ENCODE results near the gene NRF1.

NRF1 gene

DNA sequence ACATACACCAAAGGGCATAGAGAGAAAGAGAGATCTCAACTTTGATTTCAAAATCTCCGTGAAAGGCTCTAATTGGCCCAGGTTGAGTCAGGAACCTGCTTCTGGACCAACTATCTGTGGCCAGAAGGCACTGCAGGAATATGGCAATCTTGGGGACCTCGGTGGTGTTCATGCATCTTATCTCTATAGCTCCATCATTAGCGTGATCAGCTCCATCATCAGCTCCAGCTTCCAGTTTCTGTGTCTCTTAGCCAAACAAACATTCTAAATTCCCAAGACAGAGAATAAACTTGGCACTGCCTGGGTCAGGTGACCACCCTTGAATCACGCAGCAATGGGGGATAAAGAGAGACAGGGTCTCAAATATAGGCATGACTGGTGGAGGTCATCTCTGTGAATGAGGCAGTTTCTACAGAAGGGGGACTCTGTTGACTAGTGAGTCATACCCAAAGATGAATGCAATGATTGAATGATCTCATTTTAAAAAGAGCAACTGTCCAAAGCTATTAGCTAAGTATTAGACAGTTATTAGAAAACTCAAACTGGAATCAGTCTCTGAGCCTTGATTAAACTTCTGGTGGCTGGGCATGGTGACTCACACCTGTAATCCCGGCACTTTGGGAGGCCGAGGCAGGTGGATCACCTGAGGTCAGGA is 5.4 kb upstream of the NRF1 start:
- TF ChIP-seq MYC (IDR thresholded peaks at IDR 0.05; ENCODE audit: low read depth, low read length): no peak
- TF ChIP-seq, protein P1, sequence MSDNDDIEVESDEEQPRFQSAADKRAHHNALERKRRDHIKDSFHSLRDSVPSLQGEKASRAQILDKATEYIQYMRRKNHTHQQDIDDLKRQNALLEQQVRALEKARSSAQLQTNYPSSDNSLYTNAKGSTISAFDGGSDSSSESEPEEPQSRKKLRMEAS (IDR thresholded peaks at IDR 0.05; ENCODE audit: low read depth, low read length): no peak
- TF ChIP-seq, protein P2, sequence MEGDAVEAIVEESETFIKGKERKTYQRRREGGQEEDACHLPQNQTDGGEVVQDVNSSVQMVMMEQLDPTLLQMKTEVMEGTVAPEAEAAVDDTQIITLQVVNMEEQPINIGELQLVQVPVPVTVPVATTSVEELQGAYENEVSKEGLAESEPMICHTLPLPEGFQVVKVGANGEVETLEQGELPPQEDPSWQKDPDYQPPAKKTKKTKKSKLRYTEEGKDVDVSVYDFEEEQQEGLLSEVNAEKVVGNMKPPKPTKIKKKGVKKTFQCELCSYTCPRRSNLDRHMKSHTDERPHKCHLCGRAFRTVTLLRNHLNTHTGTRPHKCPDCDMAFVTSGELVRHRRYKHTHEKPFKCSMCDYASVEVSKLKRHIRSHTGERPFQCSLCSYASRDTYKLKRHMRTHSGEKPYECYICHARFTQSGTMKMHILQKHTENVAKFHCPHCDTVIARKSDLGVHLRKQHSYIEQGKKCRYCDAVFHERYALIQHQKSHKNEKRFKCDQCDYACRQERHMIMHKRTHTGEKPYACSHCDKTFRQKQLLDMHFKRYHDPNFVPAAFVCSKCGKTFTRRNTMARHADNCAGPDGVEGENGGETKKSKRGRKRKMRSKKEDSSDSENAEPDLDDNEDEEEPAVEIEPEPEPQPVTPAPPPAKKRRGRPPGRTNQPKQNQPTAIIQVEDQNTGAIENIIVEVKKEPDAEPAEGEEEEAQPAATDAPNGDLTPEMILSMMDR (IDR thresholded peaks at IDR 0.05; ENCODE audit: low read depth, low read length): no peak
- TF ChIP-seq POLR2A (IDR thresholded peaks at IDR 0.05; ENCODE audit: extremely low read depth, insufficient read length): no peak
- DNase-seq (ENCODE audit: low read depth): no peak
- no peak overlapping the region for H3K4me3 ChIP-seq (ENCODE audit: low read depth, low read length)

DNA sequence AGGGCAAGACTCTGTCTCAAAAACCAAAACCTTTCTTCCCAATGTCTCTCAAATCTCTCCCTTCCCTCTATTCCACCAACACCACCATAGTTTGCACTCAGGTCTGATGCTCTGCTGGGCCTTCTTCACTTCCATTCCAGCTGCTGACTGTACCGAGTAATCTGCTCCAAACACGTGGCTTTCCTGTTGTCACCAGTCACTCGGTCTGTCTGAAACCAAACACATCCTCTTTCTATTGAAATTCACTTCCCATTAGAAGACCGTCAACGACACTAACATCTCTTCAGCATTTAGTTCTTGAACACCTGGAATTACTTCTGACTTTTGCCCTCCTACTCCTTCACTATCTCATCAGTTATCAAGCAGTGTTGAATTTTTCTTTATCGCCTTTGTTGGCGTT is 4.7 kb upstream of the NRF1 start:
- no peak overlapping the region for H3K4me3 ChIP-seq (ENCODE audit: low read depth, low read length)
- TF ChIP-seq MYC (IDR thresholded peaks at IDR 0.05; ENCODE audit: low read depth, low read length) (no peak), POLR2A (IDR thresholded peaks at IDR 0.05; ENCODE audit: extremely low read depth, insufficient read length) (no peak)
- TF ChIP-seq, protein P2 (IDR thresholded peaks at IDR 0.05; ENCODE audit: low read depth, low read length): no peak
- TF ChIP-seq, protein P1 (IDR thresholded peaks at IDR 0.05; ENCODE audit: low read depth, low read length): no peak
- peak; percentile 28 for DNase-seq (ENCODE audit: low read depth)

DNA sequence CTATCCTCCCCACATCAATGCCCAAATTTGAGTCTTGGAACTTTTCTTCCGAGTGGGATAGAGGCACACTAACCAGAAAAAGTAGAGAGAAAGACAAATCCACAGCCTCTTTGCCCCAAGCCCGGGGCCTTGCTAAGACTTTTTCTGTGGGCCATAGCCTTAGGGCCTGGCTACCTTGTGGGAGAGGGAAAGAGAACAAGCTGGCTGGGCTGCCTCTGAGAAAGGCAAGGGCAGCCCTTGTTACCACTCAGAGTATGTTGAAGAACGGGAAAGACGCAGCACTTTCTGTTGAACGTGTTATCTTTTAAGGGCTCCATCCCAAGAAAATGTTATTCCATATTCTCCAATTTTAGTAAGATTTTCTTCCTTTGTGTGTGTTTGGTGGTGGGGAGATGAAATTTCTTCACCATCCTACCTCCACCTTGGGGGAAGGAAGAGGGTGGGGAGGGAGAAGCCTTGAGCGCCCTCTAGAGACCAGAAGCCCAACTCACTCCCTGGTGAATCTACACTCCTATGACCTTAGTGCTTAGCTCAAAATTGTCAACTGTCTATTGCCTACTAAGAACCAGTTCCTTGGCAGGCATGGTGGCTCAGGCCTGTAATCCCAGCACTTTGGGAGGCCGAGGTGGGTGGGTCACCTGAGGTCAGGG is 3.9 kb upstream of the NRF1 start:
- TF ChIP-seq MYC (IDR thresholded peaks at IDR 0.05; ENCODE audit: low read depth, low read length) (0 out of 2 replicates have a peak, but pooled peaks have one; percentile 8), POLR2A (IDR thresholded peaks at IDR 0.05; ENCODE audit: extremely low read depth, insufficient read length) (no peak)
- TF ChIP-seq, protein P2 (IDR thresholded peaks at IDR 0.05; ENCODE audit: low read depth, low read length): peak; percentile 96
- TF ChIP-seq, protein P1 (IDR thresholded peaks at IDR 0.05; ENCODE audit: low read depth, low read length): no peak; the same call in 1 of the 2 replicates
- peak; percentile 83 for DNase-seq (ENCODE audit: low read depth)
- H3K4me3 ChIP-seq (ENCODE audit: low read depth, low read length): no peak overlapping the region

DNA sequence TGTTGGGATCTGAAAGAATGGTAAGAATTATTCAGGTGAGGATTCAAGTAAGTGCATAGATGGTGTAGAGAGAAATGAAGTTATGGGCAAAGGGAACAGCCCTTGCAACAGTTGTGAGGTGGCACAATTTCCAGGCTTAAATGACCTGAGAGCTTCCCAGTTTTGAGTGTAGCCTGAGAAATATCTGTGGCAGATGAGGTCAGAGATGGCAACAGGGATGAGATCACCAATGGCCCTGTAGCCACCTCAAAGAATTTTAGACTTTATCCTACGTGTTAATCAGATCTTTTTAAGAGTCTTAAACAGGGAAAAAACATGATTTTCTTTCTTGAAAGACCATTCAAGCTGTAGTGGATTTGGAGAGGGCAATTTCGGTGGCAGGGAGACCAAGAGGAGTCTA is 1.9 kb upstream of the NRF1 start:
- peak overlapping the region; percentile 14 for H3K4me3 ChIP-seq (ENCODE audit: low read depth, low read length)
- peak; percentile 28 for DNase-seq (ENCODE audit: low read depth)
- TF ChIP-seq MYC (IDR thresholded peaks at IDR 0.05; ENCODE audit: low read depth, low read length) (no peak), POLR2A (IDR thresholded peaks at IDR 0.05; ENCODE audit: extremely low read depth, insufficient read length) (no peak)
- TF ChIP-seq, protein P1 (IDR thresholded peaks at IDR 0.05; ENCODE audit: low read depth, low read length): no peak
- TF ChIP-seq, protein P2 (IDR thresholded peaks at IDR 0.05; ENCODE audit: low read depth, low read length): no peak

DNA sequence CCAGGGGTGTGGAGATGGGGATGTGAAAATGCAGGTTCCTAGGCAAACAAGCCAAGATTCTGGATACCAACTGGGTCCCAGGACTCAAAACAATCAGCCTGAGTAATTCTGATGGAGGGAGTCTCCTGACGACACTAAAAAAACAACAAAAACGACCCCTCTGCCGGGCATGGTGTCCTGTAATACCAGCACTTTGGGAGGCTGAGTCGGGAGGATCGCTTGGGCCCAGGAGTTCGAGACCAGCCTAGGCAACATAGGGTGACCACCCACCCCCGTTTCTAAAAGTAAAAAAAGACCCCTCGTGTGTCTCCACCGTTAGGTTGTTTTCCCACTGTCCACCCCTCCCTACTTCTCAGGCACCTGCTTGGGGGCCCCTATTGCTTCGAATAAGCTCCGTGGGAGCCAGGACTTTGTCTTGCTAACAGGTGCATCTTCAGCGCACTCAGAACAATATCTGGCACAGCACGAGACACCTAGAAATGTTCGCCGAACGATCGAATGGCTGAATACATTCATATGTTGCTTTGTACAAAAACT is 743 bp upstream of the NRF1 start:
- no peak for TF ChIP-seq MYC (IDR thresholded peaks at IDR 0.05; ENCODE audit: low read depth, low read length)
- TF ChIP-seq, protein P2 (IDR thresholded peaks at IDR 0.05; ENCODE audit: low read depth, low read length): no peak
- no peak for TF ChIP-seq POLR2A (IDR thresholded peaks at IDR 0.05; ENCODE audit: extremely low read depth, insufficient read length)
- TF ChIP-seq, protein P1 (IDR thresholded peaks at IDR 0.05; ENCODE audit: low read depth, low read length): no peak
- peak; percentile 35 for DNase-seq (ENCODE audit: low read depth)
- H3K4me3 ChIP-seq (ENCODE audit: low read depth, low read length): peak overlapping the region; percentile 98
